Smooth muscle cell (in vitro differentiated cells): ENCODE measurements around the gene GAPVD1. TPM values are rescaled to one million over a fixed set of nuclear protein-coding genes. Genes with fewer than 3 reads are reported as not detected.
A peak's percentile ranks its signal among the peaks of the same experiment; 100 is the strongest.

Experiments used
- DNase-seq: peaks from one replicate; lab custom pipeline; 2025; ENCODE audit not compliant: unreplicated experiment; lab: John Stamatoyannopoulos, UW
- H2AFZ ChIP-seq: fragments of 200-600 bp; sonication (generic); 2 replicates; pipeline ENCODE4 v1.6.0; 2016; ENCODE audit warnings: antibody characterized with exemption, low read depth, mild to moderate bottlenecking
- H3F3A ChIP-seq: fragments of 200-600 bp; sonication (generic); 2 replicates; pipeline ENCODE4 v1.6.0; 2017; ENCODE audit warnings: antibody characterized with exemption, low read depth
- H3K27ac ChIP-seq: fragments of 200-600 bp; sonication (generic); 2 replicates; pipeline ENCODE4 v1.5.1; 2016; ENCODE audit warnings: low read depth, mild to moderate bottlenecking
- H3K27me3 ChIP-seq: fragments of 200-600 bp; sonication (generic); 2 replicates; pipeline ENCODE4 v1.6.1; 2016; ENCODE audit warnings: low read depth, mild to moderate bottlenecking
- H3K36me3 ChIP-seq: fragments of 200-600 bp; sonication (generic); 2 replicates; pipeline ENCODE4 v1.5.1; 2016; ENCODE audit warnings: low read depth
- H3K4me1 ChIP-seq: fragments of 200-600 bp; sonication (generic); 2 replicates; pipeline ENCODE4 v1.5.1; 2016; ENCODE audit warnings: low read depth
- H3K4me2 ChIP-seq: fragments of 200-600 bp; sonication (generic); 2 replicates; pipeline ENCODE4 v1.6.0; 2016; ENCODE audit warnings: mild to moderate bottlenecking
- H3K4me3 ChIP-seq: fragments of 200-600 bp; sonication (generic); 2 replicates; pipeline ENCODE4 v1.5.1; 2016; ENCODE audit warnings: mild to moderate bottlenecking
- H3K79me2 ChIP-seq: fragments of 200-600 bp; sonication (generic); 2 replicates; pipeline ENCODE4 v1.6.0; 2016; ENCODE audit warnings: low read depth, mild to moderate bottlenecking
- H3K9ac ChIP-seq: fragments of 200-600 bp; sonication (generic); 2 replicates; pipeline ENCODE4 v1.6.0; 2016; ENCODE audit warnings: low read depth
- H3K9me3 ChIP-seq: fragments of 200-600 bp; sonication (generic); replicated peaks from 2 replicates; pipeline ENCODE4 v1.5.1; 2016; ENCODE audit warnings: low read depth
- H4K20me1 ChIP-seq: fragments of 200-600 bp; sonication (generic); 2 replicates; pipeline ENCODE4 v1.6.0; 2016; ENCODE audit warnings: low read depth
- WGBS: methylation state at CpG from one replicate; pipeline ENCODE4 v1.1.7; 2016; ENCODE audit warnings: low lambda C conversion rate; 5-methylcytosine and 5-hydroxymethylcytosine counted together
- polyA plus RNA-seq: library from polyadenylated mRNA; unstranded; fragments of >200 nt; fragmentation: Nextera tagmentation; extraction: Ambion mirVana; gene quantifications from 2 replicates; pipeline ENCODE4 v1.2.1, GENCODE V29; 2016
- total RNA-seq: library from RNA; depleted of rRNA; stranded (reverse); fragments of >200 nt; gene quantifications from 2 replicates; pipeline ENCODE4 v1.2.3, GENCODE V29; 2014
- TF ChIP-seq, protein P1 (sequence below): fragments of 200-600 bp; sonication (generic); IDR thresholded peaks from 2 replicates; pipeline ENCODE4 v1.5.1; 2017; ENCODE audit warnings: borderline replicate concordance, mild to moderate bottlenecking, antibody characterized with exemption; ENCODE audit not compliant: insufficient read depth, poor library complexity, severe bottlenecking

Gene GAPVD1
- total and polyA plus RNA-seq, 2 experiments from 2014 or later: 22.3 to 56.4 TPM

DNA sequence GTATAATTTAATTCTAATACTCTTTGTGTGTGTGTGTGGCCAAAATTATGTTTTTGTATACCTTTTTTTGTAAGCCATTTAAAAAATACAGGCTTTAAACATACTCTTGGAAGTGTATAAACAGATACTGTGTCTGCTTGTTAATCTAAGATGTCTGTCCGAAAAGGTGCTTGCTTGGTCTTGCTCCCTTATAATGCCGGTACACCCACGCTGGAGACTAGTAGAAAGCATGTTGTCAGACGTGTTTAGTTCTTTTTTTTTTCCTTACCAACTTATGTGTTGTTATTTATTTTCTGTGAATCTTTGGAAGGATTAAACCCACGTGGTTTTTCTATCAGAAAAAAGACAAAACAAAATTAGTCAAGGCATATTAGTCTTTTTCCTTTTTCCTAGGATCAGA, 9.5 kb downstream of the GAPVD1 start:
- no peak overlapping the region for H3K4me3 ChIP-seq
- no peak overlapping the region for H3K9ac ChIP-seq
- H2AFZ ChIP-seq: no peak overlapping the region
- 81% methylated on average over 5 of the region's 5 CpGs for WGBS
- no peak for DNase-seq
- no peak overlapping the region for H3K4me2 ChIP-seq
- TF ChIP-seq, protein P1, sequence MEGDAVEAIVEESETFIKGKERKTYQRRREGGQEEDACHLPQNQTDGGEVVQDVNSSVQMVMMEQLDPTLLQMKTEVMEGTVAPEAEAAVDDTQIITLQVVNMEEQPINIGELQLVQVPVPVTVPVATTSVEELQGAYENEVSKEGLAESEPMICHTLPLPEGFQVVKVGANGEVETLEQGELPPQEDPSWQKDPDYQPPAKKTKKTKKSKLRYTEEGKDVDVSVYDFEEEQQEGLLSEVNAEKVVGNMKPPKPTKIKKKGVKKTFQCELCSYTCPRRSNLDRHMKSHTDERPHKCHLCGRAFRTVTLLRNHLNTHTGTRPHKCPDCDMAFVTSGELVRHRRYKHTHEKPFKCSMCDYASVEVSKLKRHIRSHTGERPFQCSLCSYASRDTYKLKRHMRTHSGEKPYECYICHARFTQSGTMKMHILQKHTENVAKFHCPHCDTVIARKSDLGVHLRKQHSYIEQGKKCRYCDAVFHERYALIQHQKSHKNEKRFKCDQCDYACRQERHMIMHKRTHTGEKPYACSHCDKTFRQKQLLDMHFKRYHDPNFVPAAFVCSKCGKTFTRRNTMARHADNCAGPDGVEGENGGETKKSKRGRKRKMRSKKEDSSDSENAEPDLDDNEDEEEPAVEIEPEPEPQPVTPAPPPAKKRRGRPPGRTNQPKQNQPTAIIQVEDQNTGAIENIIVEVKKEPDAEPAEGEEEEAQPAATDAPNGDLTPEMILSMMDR: no peak
- no peaks in the 10 kb centered on the region for H3K36me3 ChIP-seq
- H3K27me3 ChIP-seq: no peaks in the 10 kb centered on the region
- H3F3A ChIP-seq: no peaks in the 10 kb centered on the region
- H3K27ac ChIP-seq: peak overlapping the region; percentile 76
- H4K20me1 ChIP-seq: peaks cover 97% of the 10 kb centered on the region
- no peaks in the 10 kb centered on the region for H3K4me1 ChIP-seq
- peaks cover 99% of the 10 kb centered on the region for H3K79me2 ChIP-seq
- H3K9me3 ChIP-seq: no peaks in the 10 kb centered on the region

DNA sequence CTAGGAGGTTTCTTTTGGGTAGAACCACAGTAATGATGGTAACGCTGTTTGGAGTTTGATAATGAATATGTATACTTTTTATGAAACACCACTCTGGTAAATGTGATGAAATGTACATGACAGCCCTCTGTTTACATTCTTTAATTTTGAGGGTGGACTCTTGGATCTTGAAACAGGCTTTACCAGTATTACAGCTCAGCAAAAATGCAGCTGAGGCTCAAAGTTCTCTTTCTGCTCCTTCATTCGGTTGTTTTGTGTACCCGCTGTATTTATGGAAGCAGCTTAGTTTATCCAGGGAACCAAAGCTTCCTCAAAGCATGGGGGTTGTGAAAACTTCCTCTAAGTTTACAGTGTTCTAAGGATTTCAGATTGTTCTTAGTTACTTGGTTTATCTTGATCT, 11.1 kb downstream of the GAPVD1 start:
- Histone ChIP-seq H3K27ac (peak overlapping the region; percentile 76), H3K9me3 (no peaks in the 10 kb centered on the region), H2AFZ (no peak overlapping the region), H3K4me2 (peak overlapping the region; percentile 64), H3F3A (no peaks in the 10 kb centered on the region), H3K4me3 (no peak overlapping the region), H3K4me1 (no peaks in the 10 kb centered on the region), H3K9ac (peak overlapping the region; percentile 27), H3K36me3 (no peaks in the 10 kb centered on the region), H3K27me3 (no peaks in the 10 kb centered on the region), H4K20me1 (peaks cover 97% of the 10 kb centered on the region), H3K79me2 (peaks cover 99% of the 10 kb centered on the region)
- TF ChIP-seq, protein P1: no peak
- WGBS: 44% methylated on average over 3 of the region's 3 CpGs
- no peak for DNase-seq

DNA sequence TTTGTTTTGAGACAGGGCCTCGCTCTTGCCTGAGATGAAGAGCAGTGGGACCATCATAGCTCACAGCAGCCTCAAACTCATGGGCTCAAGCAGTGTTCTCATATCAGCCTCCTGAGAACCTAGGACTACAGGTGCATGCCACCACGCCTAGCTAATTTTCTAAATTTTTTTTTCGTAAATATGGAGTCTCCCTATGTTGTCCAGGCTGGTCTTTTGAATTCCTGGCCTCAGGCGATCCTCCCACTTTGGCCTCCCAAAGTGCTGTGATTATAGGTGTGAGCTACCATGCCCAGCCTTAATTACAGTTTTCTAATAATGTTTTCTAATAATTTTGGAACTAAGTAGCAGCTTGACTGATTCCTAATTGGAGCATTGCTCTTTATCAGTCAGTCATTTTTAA, 15.1 kb downstream of the GAPVD1 start:
- no peaks in the 10 kb centered on the region for H3K36me3 ChIP-seq
- WGBS: 99% methylated on average over 4 of the region's 4 CpGs
- H3K27me3 ChIP-seq: no peaks in the 10 kb centered on the region
- H4K20me1 ChIP-seq: peaks cover 100% of the 10 kb centered on the region
- H3K4me3 ChIP-seq: no peak overlapping the region
- H3K9ac ChIP-seq: no peak overlapping the region
- no peaks in the 10 kb centered on the region for H3F3A ChIP-seq
- no peak overlapping the region for H3K27ac ChIP-seq
- H3K9me3 ChIP-seq: no peaks in the 10 kb centered on the region
- no peak for DNase-seq
- H2AFZ ChIP-seq: no peak overlapping the region
- no peak overlapping the region for H3K4me2 ChIP-seq
- H3K79me2 ChIP-seq: peaks cover 99% of the 10 kb centered on the region
- no peaks in the 10 kb centered on the region for H3K4me1 ChIP-seq
- TF ChIP-seq, protein P1: no peak

- H3K4me3 ChIP-seq: no peak overlapping the region
- H3K36me3 ChIP-seq: no peaks in the 10 kb centered on the region
- no peak overlapping the region for H3K27ac ChIP-seq
- no peaks in the 10 kb centered on the region for H3K9me3 ChIP-seq
- H3K4me2 ChIP-seq: no peak overlapping the region
- peaks cover 99% of the 10 kb centered on the region for H3K79me2 ChIP-seq
- no peak overlapping the region for H3K9ac ChIP-seq
- H2AFZ ChIP-seq: no peak overlapping the region
- H3F3A ChIP-seq: no peaks in the 10 kb centered on the region
- no peaks in the 10 kb centered on the region for H3K4me1 ChIP-seq
- DNase-seq: no peak
- H3K27me3 ChIP-seq: no peaks in the 10 kb centered on the region
- TF ChIP-seq, protein P1: no peak
- peaks cover 100% of the 10 kb centered on the region for H4K20me1 ChIP-seq
Measured at GRCh38 chr9:125277411-125277810, 15.8 kb downstream of the GAPVD1 start.
